ENCODE data around the gene DCHS2. TPM values are rescaled to one million over a fixed set of nuclear protein-coding genes. Genes with fewer than 3 reads are reported as not detected.

Gene DCHS2
- total RNA-seq, 2 experiments from 2014 or later, result 0.17 to 0.19 TPM

DNA sequence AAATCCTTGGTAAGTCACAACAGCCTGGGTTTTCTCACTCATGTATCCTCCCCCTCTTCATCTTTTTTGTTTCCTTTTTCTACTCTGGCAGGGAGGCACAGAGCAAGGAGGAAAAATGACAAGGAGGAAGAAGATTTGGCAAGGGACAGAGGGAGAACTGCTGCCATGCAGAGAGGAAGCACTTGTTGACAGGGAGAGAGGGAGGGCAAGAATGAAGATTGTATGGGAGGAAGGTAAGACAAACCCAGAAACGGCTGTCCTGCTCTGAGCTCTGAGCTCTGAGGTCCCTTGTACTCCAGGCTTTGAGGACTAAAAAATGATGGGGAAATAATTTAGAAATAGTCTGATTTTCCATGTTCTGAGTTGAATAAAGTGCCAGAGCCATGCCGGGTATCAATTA, 123.9 kb downstream of the DCHS2 start:
- Mint-ChIP-seq H3K9me3 (no peaks in the 10 kb centered on the region), H3K27me3 (peaks cover 21% of the 10 kb centered on the region), H3K4me1 (peaks cover 9% of the 10 kb centered on the region), H3K27ac (no peak overlapping the region), H3K36me3 (no peaks in the 10 kb centered on the region), H3K4me3 (peak overlapping the region; percentile 43)
- ATAC-seq (ENCODE audit: low read depth) (no peak), DNase-seq (no peak)
- POLR2A ChIA-PET, result no interaction called here

GRCh38 chr4:154366956-154367355, 124.6 kb downstream of the DCHS2 start:
- peaks cover 26% of the 10 kb centered on the region for H3K27me3 Mint-ChIP-seq
- no peak overlapping the region for H3K27ac Mint-ChIP-seq

DNA sequence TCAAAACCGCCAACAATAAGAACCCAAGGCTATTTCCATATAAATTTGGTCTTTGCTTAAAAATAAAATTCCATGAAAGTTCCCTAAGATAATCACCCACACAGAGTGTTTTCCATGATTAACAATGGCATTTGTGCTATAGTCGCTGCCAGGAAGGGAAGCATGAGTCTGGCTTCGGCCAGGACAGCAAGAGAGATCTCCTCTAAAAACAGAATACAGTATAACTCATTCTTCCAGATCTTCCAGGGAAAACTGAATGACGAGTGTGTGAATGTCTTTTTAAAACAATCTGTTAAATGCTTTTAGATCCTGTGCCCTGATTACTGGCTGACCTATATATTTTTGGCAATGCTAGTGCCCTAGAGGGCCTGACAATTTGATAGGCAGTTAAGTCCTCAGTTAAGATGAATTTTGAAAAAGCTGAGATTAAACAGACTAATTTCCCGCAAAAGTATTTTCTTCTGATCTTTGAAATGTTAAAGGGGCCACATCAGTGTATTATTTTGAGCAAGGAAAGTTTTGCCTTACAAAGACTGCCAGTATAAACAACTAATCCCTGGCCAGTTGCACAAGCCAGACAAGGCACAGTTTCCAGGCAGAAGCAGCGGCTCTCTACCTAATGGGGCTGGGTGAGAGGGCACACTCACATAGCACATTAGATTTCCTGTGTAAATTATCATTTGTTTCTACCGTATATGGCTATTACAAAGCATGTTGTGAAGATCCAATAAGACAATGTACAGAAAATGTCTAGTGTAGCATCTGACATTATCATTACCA, 127.3 kb downstream of the DCHS2 start:
- H3K27ac Mint-ChIP-seq, result no peak overlapping the region
- POLR2A ChIA-PET, result no interaction called here
- ATAC-seq (ENCODE audit: low read depth), result no peak
- H3K9me3 Mint-ChIP-seq, result no peaks in the 10 kb centered on the region
- no peaks in the 10 kb centered on the region for H3K36me3 Mint-ChIP-seq
- no peak for DNase-seq
- peaks cover 24% of the 10 kb centered on the region for H3K27me3 Mint-ChIP-seq
- H3K4me3 Mint-ChIP-seq, result no peak overlapping the region
- peaks cover 15% of the 10 kb centered on the region for H3K4me1 Mint-ChIP-seq

More at GRCh38 chr4:154366956-154367355, 124.6 kb downstream of the DCHS2 start:
- Mint-ChIP-seq H3K36me3 (no peaks in the 10 kb centered on the region), H3K4me3 (no peak overlapping the region), H3K9me3 (no peaks in the 10 kb centered on the region), H3K4me1 (peaks cover 9% of the 10 kb centered on the region)
- DNase-seq, result no peak
- no peak for ATAC-seq (ENCODE audit: low read depth)
- POLR2A ChIA-PET, result no interaction called here

- Mint-ChIP-seq H3K27ac (no peak overlapping the region), H3K9me3 (no peaks in the 10 kb centered on the region), H3K4me1 (peaks cover 6% of the 10 kb centered on the region), H3K27me3 (peaks cover 24% of the 10 kb centered on the region), H3K36me3 (no peaks in the 10 kb centered on the region), H3K4me3 (no peak overlapping the region)
- DNase-seq, result no peak
- ATAC-seq (ENCODE audit: low read depth), result no peak
- POLR2A ChIA-PET, result no interaction called here
Observed at GRCh38 chr4:154361450-154361849, 130.1 kb downstream of the DCHS2 start.

DNA sequence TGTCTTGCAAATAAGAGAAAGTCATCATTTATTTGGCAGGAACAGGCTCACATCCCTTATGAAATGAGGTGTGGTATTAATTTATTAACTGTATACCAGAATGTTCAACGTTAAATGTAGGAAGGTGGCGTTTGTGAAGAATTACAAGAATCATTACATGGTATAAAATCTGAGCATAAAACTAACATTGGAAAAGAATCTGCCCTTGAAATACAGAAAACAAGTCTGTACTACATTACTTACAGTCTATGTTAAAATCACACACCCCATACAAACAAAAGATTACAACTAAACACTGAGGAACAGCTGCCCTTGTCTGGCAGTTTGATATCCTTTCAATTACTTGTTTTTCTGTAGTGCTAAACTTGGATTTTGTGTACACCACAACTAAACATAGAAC, 131.1 kb downstream of the DCHS2 start:
- POLR2A ChIA-PET, result no interaction called here
- Mint-ChIP-seq H3K27ac (no peak overlapping the region), H3K4me3 (no peak overlapping the region)

DNA sequence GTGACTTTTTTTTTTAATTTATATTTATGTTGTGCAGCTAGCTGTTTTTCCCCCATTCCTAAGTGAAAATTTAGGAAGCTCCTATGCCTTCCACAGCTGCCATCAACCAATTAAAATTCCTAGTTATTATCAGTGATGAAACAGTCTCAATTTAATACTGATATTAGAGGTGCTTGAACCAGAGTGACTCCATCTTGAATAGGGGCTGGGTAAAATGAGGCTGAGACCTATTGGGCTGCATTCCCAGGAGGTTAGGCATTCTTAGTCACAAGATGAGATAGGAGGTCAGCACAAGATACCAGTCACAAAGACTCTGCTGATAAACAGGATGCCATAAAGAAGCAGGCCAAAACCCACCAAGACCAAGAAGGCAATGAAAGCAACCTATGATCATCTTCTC, 136.7 kb downstream of the DCHS2 start:
- POLR2A ChIA-PET, result no interaction called here
- no peaks in the 10 kb centered on the region for H3K36me3 Mint-ChIP-seq
- peaks cover 2% of the 10 kb centered on the region for H3K27me3 Mint-ChIP-seq
- H3K27ac Mint-ChIP-seq, result no peak overlapping the region
- H3K4me1 Mint-ChIP-seq, result no peaks in the 10 kb centered on the region
- no peak overlapping the region for H3K4me3 Mint-ChIP-seq
- DNase-seq (no peak), ATAC-seq (ENCODE audit: low read depth) (no peak)
- no peaks in the 10 kb centered on the region for H3K9me3 Mint-ChIP-seq

More for the DNA sequence above, 131.1 kb downstream of the DCHS2 start:
- H3K27me3 Mint-ChIP-seq, result peaks cover 24% of the 10 kb centered on the region
- ATAC-seq (ENCODE audit: low read depth) (no peak), DNase-seq (no peak)
- peaks cover 6% of the 10 kb centered on the region for H3K4me1 Mint-ChIP-seq
- H3K36me3 Mint-ChIP-seq, result no peaks in the 10 kb centered on the region
- H3K9me3 Mint-ChIP-seq, result no peaks in the 10 kb centered on the region

GRCh38 chr4:154349829-154350228, 141.8 kb downstream of the DCHS2 start:
- Mint-ChIP-seq H3K4me1 (no peaks in the 10 kb centered on the region), H3K27ac (no peak overlapping the region), H3K9me3 (no peaks in the 10 kb centered on the region), H3K27me3 (peaks cover 7% of the 10 kb centered on the region), H3K4me3 (no peak overlapping the region), H3K36me3 (no peaks in the 10 kb centered on the region)
- DNase-seq (no peak), ATAC-seq (ENCODE audit: low read depth) (no peak)
- POLR2A ChIA-PET, result no interaction called here

DNA sequence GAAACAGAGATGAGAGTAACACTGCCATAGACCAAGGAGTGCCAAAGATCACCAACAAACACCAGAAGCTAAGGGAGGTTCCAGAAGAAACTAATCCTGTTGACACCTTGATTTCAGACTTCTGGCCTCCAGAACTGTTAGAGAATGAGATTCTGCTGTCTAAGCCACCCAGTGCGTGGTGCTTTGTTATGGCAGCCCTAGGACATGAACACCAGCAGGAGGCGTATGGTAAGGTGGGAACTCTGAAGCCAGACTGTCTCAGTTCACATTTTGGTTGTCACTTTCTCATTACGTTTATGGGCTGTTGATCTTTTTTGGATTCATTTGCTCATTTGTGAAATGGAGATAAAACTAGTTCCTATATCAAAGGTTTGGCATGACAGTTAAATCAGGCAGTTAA, 142.9 kb downstream of the DCHS2 start:
- no peak overlapping the region for H3K4me3 Mint-ChIP-seq
- POLR2A ChIA-PET, result no interaction called here
- no peaks in the 10 kb centered on the region for H3K9me3 Mint-ChIP-seq
- no peaks in the 10 kb centered on the region for H3K36me3 Mint-ChIP-seq
- peaks cover 7% of the 10 kb centered on the region for H3K27me3 Mint-ChIP-seq
- H3K4me1 Mint-ChIP-seq, result no peaks in the 10 kb centered on the region
- ATAC-seq (ENCODE audit: low read depth) (no peak), DNase-seq (no peak)
- H3K27ac Mint-ChIP-seq, result no peak overlapping the region

- Mint-ChIP-seq H3K36me3 (no peaks in the 10 kb centered on the region), H3K9me3 (no peaks in the 10 kb centered on the region), H3K27me3 (peaks cover 5% of the 10 kb centered on the region), H3K4me1 (no peaks in the 10 kb centered on the region), H3K27ac (no peak overlapping the region), H3K4me3 (no peak overlapping the region)
- ATAC-seq (ENCODE audit: low read depth) (no peak), DNase-seq (no peak)
- POLR2A ChIA-PET, result no interaction called here
Observed at GRCh38 chr4:154345359-154345758, 146.2 kb downstream of the DCHS2 start.

DNA sequence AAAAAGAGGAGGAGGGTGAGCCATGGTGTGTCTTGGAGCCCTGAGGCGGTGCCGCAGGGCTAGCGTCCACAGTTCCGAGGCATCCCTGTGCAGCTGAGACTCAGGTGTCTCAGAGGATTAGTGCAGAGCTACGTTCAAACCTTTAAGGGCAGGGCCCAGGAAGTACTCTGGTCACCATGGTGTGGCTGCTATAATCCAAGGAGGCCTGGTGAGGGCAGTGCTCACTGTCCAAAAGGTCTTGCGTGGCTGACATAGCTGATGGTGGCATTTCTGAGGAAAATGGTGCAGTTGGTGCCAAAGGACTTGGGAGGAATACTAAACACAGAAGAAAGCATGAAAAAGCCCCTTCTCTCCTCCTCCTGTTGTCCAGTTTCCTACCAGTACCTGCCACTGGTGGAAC, 146.9 kb downstream of the DCHS2 start:
- POLR2A ChIA-PET, result no interaction called here
- Mint-ChIP-seq H3K27ac (no peak overlapping the region), H3K4me3 (no peak overlapping the region), H3K36me3 (no peaks in the 10 kb centered on the region), H3K27me3 (peaks cover 5% of the 10 kb centered on the region), H3K9me3 (no peaks in the 10 kb centered on the region), H3K4me1 (no peaks in the 10 kb centered on the region)
- DNase-seq (no peak), ATAC-seq (ENCODE audit: low read depth) (no peak)

DNA sequence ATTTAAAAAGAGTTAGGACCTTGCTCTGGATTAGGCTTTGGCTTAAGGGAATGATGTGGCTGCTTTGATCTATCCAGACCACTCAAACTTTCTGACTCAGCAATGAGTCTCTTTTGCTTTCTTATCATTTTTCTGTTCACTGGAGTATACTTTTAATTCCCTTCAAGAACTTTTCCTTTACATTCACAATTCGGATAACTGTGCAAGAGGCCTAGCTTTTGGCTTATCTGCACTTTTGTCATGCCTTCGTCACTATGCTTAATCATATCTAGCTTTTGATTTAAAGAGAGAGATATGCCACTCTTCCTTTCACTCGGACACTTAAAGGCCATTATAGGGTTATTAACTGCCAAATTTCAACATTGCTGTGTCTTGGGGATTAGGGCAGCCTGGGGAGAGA, 147.9 kb downstream of the DCHS2 start:
- Mint-ChIP-seq H3K27me3 (peaks cover 8% of the 10 kb centered on the region), H3K36me3 (no peaks in the 10 kb centered on the region), H3K27ac (no peak overlapping the region), H3K9me3 (no peaks in the 10 kb centered on the region), H3K4me3 (no peak overlapping the region), H3K4me1 (no peaks in the 10 kb centered on the region)
- POLR2A ChIA-PET, result no interaction called here
- no peak for ATAC-seq (ENCODE audit: low read depth)
- DNase-seq, result no peak

GRCh38 chr4:154341448-154341847, 150.2 kb downstream of the DCHS2 start:
- Mint-ChIP-seq H3K27ac (no peak overlapping the region), H3K4me1 (no peaks in the 10 kb centered on the region), H3K36me3 (no peaks in the 10 kb centered on the region), H3K9me3 (no peaks in the 10 kb centered on the region), H3K27me3 (peaks cover 6% of the 10 kb centered on the region), H3K4me3 (no peak overlapping the region)
- DNase-seq (no peak), ATAC-seq (ENCODE audit: low read depth) (no peak)
- POLR2A ChIA-PET, result no interaction called here

DNA sequence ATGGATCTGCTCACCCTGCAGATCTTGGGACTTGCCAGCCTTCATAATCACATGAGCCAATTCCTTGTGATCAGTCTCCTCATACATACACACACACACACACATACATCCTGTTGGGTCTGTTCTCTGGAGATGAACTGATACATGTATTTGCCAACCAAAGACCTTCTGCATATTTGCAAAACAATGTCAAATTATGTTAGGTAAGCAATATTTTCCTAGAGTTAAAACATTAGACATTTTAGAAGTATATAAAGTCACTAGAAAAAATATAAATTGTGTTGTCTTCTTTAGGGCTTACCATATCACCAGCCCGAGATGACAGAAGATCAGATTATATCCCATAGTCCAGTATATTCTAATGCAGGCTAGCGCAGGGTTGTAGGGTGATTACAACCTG, 156.0 kb downstream of the DCHS2 start:
- H3K36me3 Mint-ChIP-seq, result no peaks in the 10 kb centered on the region
- H3K4me1 Mint-ChIP-seq, result peaks cover 11% of the 10 kb centered on the region
- H3K27me3 Mint-ChIP-seq, result peaks cover 27% of the 10 kb centered on the region
- DNase-seq (no peak), ATAC-seq (ENCODE audit: low read depth) (no peak)
- H3K9me3 Mint-ChIP-seq, result no peaks in the 10 kb centered on the region
- no peak overlapping the region for H3K4me3 Mint-ChIP-seq
- POLR2A ChIA-PET, result no interaction called here
- H3K27ac Mint-ChIP-seq, result no peak overlapping the region

DNA sequence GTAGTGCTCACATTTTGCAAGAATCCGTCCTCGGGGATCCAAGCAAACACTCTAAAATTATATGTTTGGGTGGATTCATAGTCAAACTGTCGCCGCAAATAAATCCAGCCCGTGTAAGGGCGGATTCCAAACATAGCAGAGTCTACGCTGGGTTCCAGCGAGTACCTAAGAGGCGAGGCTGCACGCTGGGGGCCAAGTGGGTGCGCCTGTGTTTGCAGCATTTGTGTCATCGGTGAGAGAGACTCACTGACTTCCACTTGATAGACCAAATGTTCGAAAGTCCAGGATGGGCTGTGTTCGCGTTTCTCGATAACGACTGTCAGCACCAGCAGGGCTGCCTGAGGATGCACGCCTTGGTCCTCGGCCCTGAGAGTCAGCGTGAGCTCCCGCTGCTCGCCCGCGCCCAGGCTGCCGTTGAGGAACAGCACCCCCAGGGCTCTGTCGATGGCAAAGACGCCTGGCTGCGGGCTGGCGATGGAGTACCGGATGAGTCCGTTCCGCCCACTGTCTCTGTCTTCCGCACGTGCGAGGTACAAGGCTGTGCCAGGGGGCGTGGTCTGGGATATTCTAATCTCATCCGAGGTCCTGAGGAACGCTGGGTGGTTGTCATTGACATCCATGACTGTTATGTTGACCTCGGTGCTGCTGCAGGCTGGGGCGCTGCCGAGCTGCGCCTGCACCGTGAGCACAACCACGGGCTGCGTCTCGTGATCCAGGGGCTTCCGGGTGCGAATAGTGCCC, 158.7 kb downstream of the DCHS2 start:
- Mint-ChIP-seq H3K4me1 (peaks cover 11% of the 10 kb centered on the region), H3K27me3 (peaks cover 34% of the 10 kb centered on the region), H3K27ac (no peak overlapping the region), H3K9me3 (no peaks in the 10 kb centered on the region), H3K36me3 (no peaks in the 10 kb centered on the region), H3K4me3 (peak overlapping the region; percentile 64)
- DNase-seq (peak; percentile 59), ATAC-seq (ENCODE audit: low read depth) (peak; percentile 86)
- POLR2A ChIA-PET, result no interaction called here
